Caki2 (cell line): ENCODE measurements around the gene CH25H. TPM values are rescaled to one million over a fixed set of nuclear protein-coding genes. Genes with fewer than 3 reads are reported as not detected.
"Not testable (repeated sequence)": the region's sequence is repeated elsewhere in the genome, so short reads cannot be mapped to it uniquely, and the experiment has no call there.

Experiments used
- DNase-seq: peaks from one replicate; pipeline ENCODE4 v3.0.0-alpha.2; 2015; ENCODE audit warnings: low read depth
- in situ Hi-C: cut with HindIII; loops from 2 replicates; pipeline ENCODE4 v1.10.0; 2016; ENCODE audit warnings: low sequenced_read_pairs, low pct_unique_long_range_greater_than_20kb, mixed read lengths
- total RNA-seq: library from RNA; depleted of rRNA; stranded (reverse); fragments of >200 nt; shearing (Covaris generic); gene quantifications from 2 replicates; pipeline ENCODE4 v1.2.3, GENCODE V29; 2014; ENCODE audit warnings: low replicate concordance; rRNA removed

CH25H gene, protein sequence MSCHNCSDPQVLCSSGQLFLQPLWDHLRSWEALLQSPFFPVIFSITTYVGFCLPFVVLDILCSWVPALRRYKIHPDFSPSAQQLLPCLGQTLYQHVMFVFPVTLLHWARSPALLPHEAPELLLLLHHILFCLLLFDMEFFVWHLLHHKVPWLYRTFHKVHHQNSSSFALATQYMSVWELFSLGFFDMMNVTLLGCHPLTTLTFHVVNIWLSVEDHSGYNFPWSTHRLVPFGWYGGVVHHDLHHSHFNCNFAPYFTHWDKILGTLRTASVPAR
- total RNA-seq: not detected in 2 replicates

DNA sequence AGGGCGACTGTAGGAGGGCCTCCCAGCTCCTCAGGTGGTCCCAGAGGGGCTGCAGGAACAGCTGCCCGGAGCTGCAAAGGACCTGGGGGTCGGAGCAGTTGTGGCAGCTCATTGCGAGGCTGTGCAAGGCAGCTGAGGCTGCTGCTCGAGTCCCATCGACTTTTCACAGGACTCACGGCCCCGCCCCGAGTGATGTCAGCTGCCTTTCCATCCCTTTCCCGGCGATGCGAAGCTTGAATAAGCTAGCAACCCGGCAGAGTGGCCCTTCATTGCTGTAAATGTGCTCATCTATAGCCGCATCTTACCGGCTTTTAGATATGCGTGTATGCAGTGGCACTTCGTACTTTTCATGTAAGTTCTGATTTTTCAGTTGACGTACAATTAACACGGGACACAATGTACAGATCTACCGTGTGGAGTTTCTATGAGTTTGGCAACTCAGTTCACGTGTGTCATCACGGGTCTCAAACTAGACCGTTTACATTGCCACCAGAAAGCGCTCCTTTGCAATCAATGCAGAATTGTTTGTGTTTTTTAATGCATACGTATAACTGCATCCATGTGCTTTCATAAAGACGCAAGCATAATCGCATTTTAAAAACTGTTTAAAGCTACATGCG lies at the start of gene CH25H:
Gene CH25H, minus strand, starts transcription at position 137 of the 620 bp plus-strand sequence. Its CDS starts 25 bp downstream, at position 112.
- in situ Hi-C loops: loop anchor here (25.0 kb wide), 1 partner anchor 195 kb away; no protein-coding TSS in a partner anchor
- peak; percentile 14 for DNase-seq

- no peak for DNase-seq
- in situ Hi-C loops: no loop called here
Measured at GRCh38 chr10:89256340-89256739, 49.2 kb upstream of the CH25H start.

- no peak for DNase-seq
- in situ Hi-C loops: no loop called here
Measured at GRCh38 chr10:89255793-89256192, 48.7 kb upstream of the CH25H start.

DNA sequence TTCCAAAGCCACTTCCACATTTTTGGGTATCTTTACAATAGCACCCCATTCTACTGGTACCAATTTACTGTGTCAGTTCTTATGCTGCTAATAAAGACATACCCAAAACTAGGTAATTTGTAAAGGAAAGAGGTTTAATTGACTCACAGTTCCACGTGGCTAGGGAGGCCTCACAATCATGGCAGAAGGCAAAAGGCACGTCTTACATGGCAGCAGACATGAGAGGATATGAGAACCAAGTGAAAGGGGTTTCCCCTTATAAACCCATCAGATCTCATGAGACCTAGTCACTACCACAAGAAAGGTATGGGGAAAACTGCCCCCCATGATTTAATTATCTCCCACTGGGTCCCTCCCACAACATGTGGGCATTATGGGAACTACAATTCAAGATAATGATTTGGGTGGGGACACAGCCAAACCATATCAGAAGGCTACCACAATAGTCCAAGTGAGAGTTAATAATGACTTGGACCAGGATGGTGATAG lies 48.0 kb upstream of the CH25H start:
- in situ Hi-C loops, DNase-seq: not testable (repeated sequence)

DNA sequence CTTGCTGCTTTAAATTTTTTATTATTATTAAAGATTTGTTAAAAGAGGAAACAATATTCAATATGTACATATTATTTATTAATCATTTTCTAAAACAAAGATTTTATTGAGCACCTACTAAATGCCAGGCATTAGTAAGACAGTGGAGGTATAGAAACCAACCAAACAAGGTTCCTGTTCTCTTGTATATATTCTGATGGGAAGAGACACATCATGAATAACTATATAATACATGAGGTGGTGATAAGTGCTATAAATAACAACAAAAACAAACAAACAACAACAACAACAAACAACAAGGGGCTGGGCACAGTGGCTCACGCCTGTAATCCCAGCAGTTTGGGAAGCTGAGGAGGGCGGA lies 45.1 kb upstream of the CH25H start:
- in situ Hi-C loops: no loop called here
- DNase-seq: no peak

- peak; percentile 95 for DNase-seq
- in situ Hi-C loops: no loop called here
Measured at GRCh38 chr10:89251409-89252224, 44.5 kb upstream of the CH25H start, which contains the start of gene LIPA. Gene LIPA, minus strand, starts transcription at chr10:89251775. Its CDS starts 4,127 bp downstream, at chr10:89247648.

- in situ Hi-C loops: no loop called here
- DNase-seq: no peak
Measured at GRCh38 chr10:89250865-89251408, 43.8 kb upstream of the CH25H start.

DNA sequence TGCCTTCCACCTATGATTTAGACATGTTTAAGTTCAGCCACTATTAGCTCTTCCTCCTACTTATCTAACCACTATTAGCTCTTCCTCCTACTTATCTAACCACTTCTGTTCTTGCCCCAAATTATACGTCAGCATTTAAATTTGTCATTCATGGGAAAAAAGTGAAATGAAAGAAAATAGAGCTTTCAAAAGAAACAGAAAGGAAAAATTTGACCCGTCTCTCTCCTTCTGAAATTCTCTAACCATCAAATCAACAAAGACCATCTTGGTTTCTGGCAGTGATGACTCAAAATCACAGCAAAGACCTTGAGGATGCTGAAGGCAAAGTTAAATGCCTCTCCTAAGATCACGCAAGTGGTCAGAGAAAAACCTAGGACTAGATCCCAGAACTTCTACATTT lies 41.9 kb upstream of the CH25H start:
- DNase-seq: no peak
- in situ Hi-C loops: no loop called here

DNA sequence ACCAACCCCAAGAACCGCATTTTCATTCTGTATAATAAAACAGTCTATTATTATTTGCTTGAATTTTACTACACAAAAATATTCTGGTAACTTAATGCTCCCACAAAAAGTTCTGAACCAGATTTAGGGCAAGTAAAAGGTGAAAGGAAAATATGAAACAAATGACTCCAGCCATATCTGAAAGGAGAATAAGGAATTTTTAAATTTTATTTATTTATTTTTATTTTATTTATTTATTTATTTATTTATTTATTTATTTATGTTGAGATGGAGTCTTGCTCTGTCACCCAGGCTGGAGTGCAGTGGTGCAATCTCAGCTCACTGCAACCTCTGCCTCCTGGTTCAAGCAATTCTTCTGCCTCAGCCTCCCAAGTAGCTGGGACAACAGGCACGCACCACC lies 40.5 kb upstream of the CH25H start:
- in situ Hi-C loops: not testable (repeated sequence)

GRCh38 chr10:89245802-89246201 lies 38.7 kb upstream of the CH25H start:
- in situ Hi-C loops: no loop called here
- no peak for DNase-seq

More for the DNA sequence above, 40.5 kb upstream of the CH25H start:
- DNase-seq: not testable (repeated sequence)

- in situ Hi-C loops: no loop called here
- DNase-seq: no peak
Measured at GRCh38 chr10:89242840-89243568, 35.9 kb upstream of the CH25H start.

GRCh38 chr10:89242345-89242684 lies 35.2 kb upstream of the CH25H start:
- in situ Hi-C loops: no loop called here
- no peak for DNase-seq

DNA sequence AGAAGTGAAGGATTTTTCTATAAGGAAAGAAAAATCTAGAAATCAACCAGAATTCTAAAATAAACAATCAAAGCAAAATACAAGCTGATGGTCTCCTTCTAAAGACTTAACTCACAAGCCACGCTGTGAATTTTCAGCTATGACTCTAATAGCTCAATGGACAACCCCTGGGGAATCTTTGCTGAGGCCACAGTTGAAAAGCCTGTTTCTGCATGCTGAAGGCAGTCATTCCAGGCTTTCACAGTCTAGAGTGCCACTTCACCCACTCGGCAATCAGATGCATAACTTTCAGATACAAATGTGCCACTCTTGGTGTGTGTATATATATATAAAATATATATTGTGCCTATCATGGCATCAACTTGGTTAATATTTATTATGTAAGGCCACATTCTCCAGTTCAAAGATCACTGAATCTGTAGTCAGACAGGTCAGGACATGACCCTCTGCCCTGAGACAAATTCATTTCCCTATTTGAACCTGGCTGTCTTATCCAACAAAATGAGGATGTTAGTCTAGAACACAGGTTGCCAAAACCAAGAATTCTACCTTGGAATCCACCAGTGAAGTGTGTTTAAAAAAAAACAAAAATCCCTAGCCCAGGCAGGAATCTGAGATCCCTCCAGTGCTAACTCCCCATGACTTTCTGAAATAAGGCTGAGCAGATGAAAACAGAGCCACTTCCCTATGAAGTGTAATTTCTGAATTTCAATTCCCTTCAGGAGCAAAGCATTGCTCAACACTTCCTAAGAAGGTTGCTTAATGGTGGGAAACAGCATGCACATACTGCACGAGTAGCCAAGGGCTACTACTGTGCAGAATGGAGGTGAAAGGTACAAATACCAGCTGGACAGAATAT lies 34.6 kb upstream of the CH25H start:
- in situ Hi-C loops: no loop called here
- no peak for DNase-seq

DNA sequence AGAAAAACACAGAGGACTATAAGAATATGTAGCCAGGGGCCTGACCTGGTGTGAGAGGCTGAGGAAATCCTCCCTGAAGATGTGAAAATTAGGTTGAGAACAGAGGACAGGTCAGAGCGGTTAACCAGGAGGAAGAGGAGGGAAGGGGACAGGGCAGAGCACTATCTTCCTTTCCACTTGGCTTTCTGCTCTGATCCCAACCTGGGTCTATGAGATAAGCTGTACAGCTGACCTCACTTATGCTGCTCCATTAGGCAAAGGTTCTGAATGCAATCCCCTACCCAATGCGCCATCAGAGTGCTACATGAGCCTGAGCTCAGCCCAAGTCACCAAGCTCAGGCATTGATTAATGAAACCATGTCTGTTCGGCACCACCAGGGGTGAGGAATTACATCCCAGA lies 33.9 kb upstream of the CH25H start:
- in situ Hi-C loops: no loop called here
- no peak for DNase-seq

DNA sequence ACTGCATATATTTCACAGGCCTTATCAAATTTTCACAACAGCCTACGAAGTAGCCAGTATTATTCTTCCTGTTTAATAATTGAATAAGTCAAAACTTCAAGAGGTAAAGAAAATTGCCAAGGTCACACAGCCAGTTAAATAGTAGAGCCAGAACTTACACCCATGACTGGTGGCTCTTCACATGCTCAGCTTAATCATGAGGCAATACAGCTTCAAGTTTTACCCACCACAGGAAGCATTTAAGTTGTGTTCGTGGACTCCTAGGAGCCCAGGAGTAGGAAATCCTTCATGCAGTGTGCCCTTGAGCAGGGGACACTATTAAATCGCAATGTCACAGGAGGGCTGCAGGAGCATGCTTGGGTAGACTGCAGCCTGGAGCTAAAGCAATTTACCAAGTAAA lies 33.4 kb upstream of the CH25H start:
- no peak for DNase-seq
- in situ Hi-C loops: no loop called here

DNA sequence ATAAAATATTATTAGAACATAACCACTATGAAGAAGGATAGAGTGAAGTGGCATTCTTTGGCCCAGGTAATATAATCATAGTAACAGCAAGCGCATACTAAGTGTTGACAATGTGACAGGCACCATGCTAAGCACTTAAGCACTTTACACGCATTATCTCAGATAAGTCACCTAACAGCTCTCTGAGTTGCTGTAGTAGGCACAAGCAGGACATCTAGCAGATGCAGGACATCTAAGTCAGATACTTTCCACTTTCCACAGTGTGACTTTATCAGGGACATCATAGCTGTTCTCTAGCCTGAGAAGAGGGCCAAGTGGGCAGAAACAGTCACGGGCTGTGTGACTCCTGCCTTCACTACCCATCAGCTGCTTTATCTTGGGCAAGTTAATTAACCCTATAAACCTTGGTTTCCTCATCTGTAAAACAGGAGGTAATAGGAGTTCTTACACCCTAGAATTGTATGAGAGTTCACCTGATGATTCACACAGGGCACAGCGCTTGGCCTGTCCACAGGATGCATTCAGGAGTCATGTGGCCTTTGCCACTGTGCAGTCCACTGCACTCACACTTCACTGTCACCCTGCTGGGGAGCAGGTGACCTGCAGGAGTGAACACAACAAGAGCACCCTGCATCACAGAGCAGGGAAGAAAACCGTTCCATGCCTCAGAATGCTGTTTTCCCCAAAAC lies 32.0 kb upstream of the CH25H start:
- DNase-seq: no peak
- in situ Hi-C loops: no loop called here

DNA sequence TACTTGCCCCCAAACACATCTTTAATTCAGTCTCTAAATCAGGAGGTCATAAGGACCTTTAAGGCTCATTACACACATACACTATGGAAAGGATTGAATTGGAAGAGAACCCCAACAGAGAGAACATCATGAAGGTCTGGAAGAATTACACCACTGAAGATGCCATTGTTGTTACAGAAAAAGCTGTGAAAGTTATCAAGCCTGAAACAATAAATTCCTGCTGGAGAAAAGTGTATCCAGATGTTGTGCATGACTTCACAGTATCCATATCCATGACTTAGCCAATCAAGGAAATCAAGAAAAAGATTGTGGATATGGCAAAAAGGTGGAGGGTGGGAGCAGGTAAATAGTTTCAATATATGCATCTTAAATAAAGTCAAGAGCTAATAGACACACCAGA lies 30.7 kb upstream of the CH25H start:
- no peak for DNase-seq
- in situ Hi-C loops: no loop called here
